GM18517 (cell line): ENCODE data around the gene FAM9C.

Experiments used
- ATAC-seq: cut with Tn5 transposase; IDR thresholded peaks from one replicate; pipeline ENCODE4 v1.9.1; 2021; ENCODE audit warnings: mild to moderate bottlenecking, moderate library complexity; ENCODE audit not compliant: unreplicated experiment

The FAM9C gene

GRCh38 chrX:13008851-13009250, 35.6 kb downstream of the FAM9C start:
- ATAC-seq, result no peak

- no peak for ATAC-seq
Measured at GRCh38 chrX:13008189-13008533, 36.3 kb downstream of the FAM9C start.

- ATAC-seq, result no peak
Measured at GRCh38 chrX:13007519-13008188, 36.8 kb downstream of the FAM9C start.

- peak; percentile 68 for ATAC-seq
Measured at GRCh38 chrX:13005661-13006473, 38.6 kb downstream of the FAM9C start.

GRCh38 chrX:13001961-13002671, 42.3 kb downstream of the FAM9C start:
- ATAC-seq, result no peak

- no peak for ATAC-seq
Measured at GRCh38 chrX:13001097-13001496, 43.3 kb downstream of the FAM9C start.

GRCh38 chrX:13000301-13000811, 44.1 kb downstream of the FAM9C start:
- peak; percentile 46 for ATAC-seq

- ATAC-seq, result peak; percentile 42
Measured at GRCh38 chrX:12999422-12999821, 45.0 kb downstream of the FAM9C start.

GRCh38 chrX:12997906-12998687, 46.3 kb downstream of the FAM9C start:
- ATAC-seq, result no peak

- no peak for ATAC-seq
Measured at GRCh38 chrX:12996934-12997435, 47.4 kb downstream of the FAM9C start.

- ATAC-seq, result no peak
Measured at GRCh38 chrX:12994321-12994720, 50.1 kb downstream of the FAM9C start.

- no peak for ATAC-seq
Measured at GRCh38 chrX:12993826-12994225, 50.6 kb downstream of the FAM9C start.

GRCh38 chrX:12992544-12993118, 51.8 kb downstream of the FAM9C start:
- ATAC-seq, result no peak

GRCh38 chrX:12991575-12991974, 52.8 kb downstream of the FAM9C start:
- no peak for ATAC-seq

GRCh38 chrX:12989461-12989860, 55.0 kb downstream of the FAM9C start:
- no peak for ATAC-seq

- ATAC-seq, result no peak
Measured at GRCh38 chrX:12988797-12989196, 55.6 kb downstream of the FAM9C start.

- no peak for ATAC-seq
Measured at GRCh38 chrX:12987900-12988594, 56.4 kb downstream of the FAM9C start.

GRCh38 chrX:12987340-12987739, 57.1 kb downstream of the FAM9C start:
- ATAC-seq, result no peak

GRCh38 chrX:12986886-12987285, 57.5 kb downstream of the FAM9C start:
- ATAC-seq, result no peak
